BJ (cell line): ENCODE results near the gene KCTD17. TPM values are rescaled to one million over a fixed set of nuclear protein-coding genes. Genes with fewer than 3 reads are reported as not detected.

ENCODE experiments used
- CTCF ChIA-PET: fragments of 350-600 bp; formaldehyde crosslinking; extraction: SDS; loops from one replicate; lab custom pipeline; 2021; ENCODE audit warnings: antibody characterized with exemption, inconsistent platforms; lab: Yijun Ruan, JAX
- POLR2A ChIA-PET: fragments of 300-600 bp; sonication (Branson Sonifier 250); formaldehyde crosslinking; extraction: SDS; loops from one replicate; lab custom pipeline; 2021; ENCODE audit warnings: antibody characterized with exemption; lab: Charles Lee
- DNase-seq: peaks from one replicate; pipeline ENCODE4 v3.0.0-alpha.2; 2011; ENCODE audit warnings: low read depth
- H3K27me3 ChIP-seq: 2 replicates; pipeline ENCODE4 v1.6.0; 2011; ENCODE audit warnings: low read length; ENCODE audit not compliant: control insufficient read depth, insufficient read depth
- H3K36me3 ChIP-seq: 2 replicates; pipeline ENCODE4 v1.5.1; 2011; ENCODE audit warnings: low read length; ENCODE audit not compliant: control insufficient read depth, insufficient read depth
- H3K4me3 ChIP-seq: 2 replicates; pipeline ENCODE4 v1.5.1; 2011; ENCODE audit warnings: low read depth, mild to moderate bottlenecking, control low read depth, low read length
- CTCF ChIP-seq: IDR thresholded peaks from 2 replicates; pipeline ENCODE4 v1.5.1; 2011; ENCODE audit warnings: low read depth, mild to moderate bottlenecking, control low read depth, inconsistent platforms, low read length, moderate library complexity; ENCODE audit not compliant: insufficient read depth
- polyA plus RNA-seq: library from polyadenylated mRNA; depleted of rRNA; stranded (reverse); fragments of >200 nt; gene quantifications from 2 replicates; pipeline ENCODE4 v1.2.3, GENCODE V29; 2011

Gene KCTD17
- polyA plus RNA-seq, 1 experiment, result 36.3 TPM

DNA sequence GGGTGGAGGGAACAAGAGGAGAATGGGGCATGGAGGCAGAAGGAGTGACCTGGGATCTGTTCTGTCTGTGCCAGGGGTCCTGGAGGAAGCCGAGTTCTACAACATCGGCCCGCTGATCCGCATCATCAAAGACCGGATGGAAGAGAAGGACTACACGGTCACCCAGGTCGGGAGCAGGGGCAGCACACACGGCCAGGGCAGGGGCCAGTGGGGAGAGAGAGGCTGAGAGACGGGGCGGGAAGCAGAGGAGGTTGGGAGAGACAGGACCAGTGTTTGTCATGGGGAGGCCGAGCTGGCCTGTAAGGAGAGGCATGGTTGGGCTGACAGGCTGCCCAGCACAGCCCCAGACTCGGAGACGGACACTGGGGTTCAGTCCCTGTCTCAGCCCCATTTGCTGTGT is 4.7 kb downstream of the KCTD17 start:
- DNase-seq, result no peak
- Histone ChIP-seq H3K27me3 (no peaks in the 10 kb centered on the region), H3K4me3 (no peak overlapping the region), H3K36me3 (peaks cover 13% of the 10 kb centered on the region)
- ChIA-PET CTCF (interaction anchor here (1.8 to 2.1 kb wide), 2 partner anchors 10 to 143 kb away, joined by 7 to 9 read pairs; no protein-coding TSS in a partner anchor), POLR2A (no interaction called here)
- no peak for TF ChIP-seq CTCF

- TF ChIP-seq CTCF, result no peak
- peaks cover 13% of the 10 kb centered on the region for H3K36me3 ChIP-seq
- no peak overlapping the region for H3K4me3 ChIP-seq
- H3K27me3 ChIP-seq, result no peaks in the 10 kb centered on the region
- ChIA-PET POLR2A (no interaction called here), CTCF (no interaction called here)
- DNase-seq, result no peak
These were observed 5.7 kb downstream of the KCTD17 start for GRCh38 chr22:37057226-37057625.

- no peak for TF ChIP-seq CTCF
- ChIA-PET CTCF (interaction anchor here (1.2 kb wide), 1 partner anchor 141 kb away, joined by 4 read pairs; no protein-coding TSS in a partner anchor), POLR2A (no interaction called here)
- Histone ChIP-seq H3K36me3 (peaks cover 13% of the 10 kb centered on the region), H3K27me3 (no peaks in the 10 kb centered on the region), H3K4me3 (no peak overlapping the region)
- DNase-seq, result no peak
These were observed 6.4 kb downstream of the KCTD17 start for GRCh38 chr22:37057796-37058510.

GRCh38 chr22:37058917-37059701 is 7.6 kb downstream of the KCTD17 start:
- ChIA-PET POLR2A (no interaction called here), CTCF (interaction anchor here (1.2 kb wide), 1 partner anchor 140 kb away, joined by 4 read pairs; no protein-coding TSS in a partner anchor)
- DNase-seq, result no peak

More at GRCh38 chr22:37058917-37059701, 7.6 kb downstream of the KCTD17 start:
- no peak for TF ChIP-seq CTCF
- Histone ChIP-seq H3K27me3 (no peaks in the 10 kb centered on the region), H3K36me3 (peaks cover 7% of the 10 kb centered on the region), H3K4me3 (no peak overlapping the region)
